HepG2 (cell line): ENCODE data around the gene LZTR1. TPM values are rescaled to one million over a fixed set of nuclear protein-coding genes. Genes with fewer than 3 reads are reported as not detected.
A peak's percentile ranks its signal among the peaks of the same experiment; 100 is the strongest.

ENCODE experiments used
- AGO1 ChIP-seq: fragments of 200-400 bp; formaldehyde crosslinking; IDR thresholded peaks from 2 replicates; pipeline ENCODE4 v1.6.1; 2017; ENCODE audit warnings: mild to moderate bottlenecking, low read depth, low read length, moderate library complexity; ENCODE audit not compliant: poor library complexity, severe bottlenecking
- HDAC6 ChIP-seq: fragments of 200-600 bp; sonication (generic); IDR thresholded peaks from 2 replicates; pipeline ENCODE4 v1.7.0; 2017; ENCODE audit warnings: mild to moderate bottlenecking, antibody characterized with exemption, low read length, low read depth
- POLR2G ChIP-seq: fragments of 200-400 bp; formaldehyde crosslinking; IDR thresholded peaks from 2 replicates; pipeline ENCODE4 v1.6.1; 2018; ENCODE audit warnings: mild to moderate bottlenecking, low read depth, low read length, moderate library complexity
- SP1 ChIP-seq, 2 experiments: fragments of 450-650 bp in 1 of 2; sonication (generic) in 1 of 2; formaldehyde crosslinking in 1 of 2; IDR thresholded peaks; 2 replicates each; pipeline versions ENCODE4 v1.4.0 to v1.6.1; 2016 to 2020; ENCODE audit warnings: missing genetic modification reagents in 1 of 2
- SP4 ChIP-seq: sonication (generic); formaldehyde crosslinking; IDR thresholded peaks from 2 replicates; pipeline ENCODE4 v1.8.1; 2023; ENCODE audit warnings: mild to moderate bottlenecking, missing genetic modification reagents
- ZBTB20 ChIP-seq: sonication (generic); formaldehyde crosslinking; IDR thresholded peaks from 2 replicates; pipeline ENCODE4 v1.8.1; 2023; ENCODE audit warnings: missing genetic modification reagents, low read depth, mild to moderate bottlenecking, borderline replicate concordance
- ZNF143 ChIP-seq: sonication (generic); formaldehyde crosslinking; IDR thresholded peaks from 2 replicates; pipeline ENCODE4 v1.4.0; 2020; ENCODE audit warnings: missing genetic modification reagents
- ZNF24 ChIP-seq: fragments of 450-650 bp; IDR thresholded peaks from 2 replicates; pipeline ENCODE4 v1.6.1; 2017; ENCODE audit warnings: antibody characterized with exemption, mild to moderate bottlenecking
- ZNF282 ChIP-seq: fragments of 450-650 bp; IDR thresholded peaks from 2 replicates; pipeline ENCODE4 v1.6.1; 2018; ENCODE audit not compliant: partially characterized antibody
- ZNF317 ChIP-seq: sonication (generic); formaldehyde crosslinking; IDR thresholded peaks from 2 replicates; pipeline ENCODE4 v1.5.0; 2020; ENCODE audit warnings: mild to moderate bottlenecking, missing genetic modification reagents
- ZNF354B ChIP-seq: sonication (generic); formaldehyde crosslinking; IDR thresholded peaks from 2 replicates; pipeline ENCODE4 v1.8.0; 2022; ENCODE audit warnings: mild to moderate bottlenecking, missing genetic modification reagents
- ZNF652 ChIP-seq: IDR thresholded peaks from 2 replicates; pipeline ENCODE4 v1.6.1; 2016; ENCODE audit warnings: low read depth, borderline replicate concordance
- ZNF761 ChIP-seq: sonication (generic); formaldehyde crosslinking; conservative IDR thresholded peaks from 2 replicates; pipeline ENCODE4 v1.4.0; 2020; ENCODE audit warnings: mild to moderate bottlenecking, missing genetic modification reagents
- polyA plus RNA-seq, 8 experiments: library from polyadenylated mRNA; depleted of rRNA in 3 of 8; stranded (reverse) in 7 of 8; unstranded in 1 of 8; fragments of >200 nt; fragmentation: Illumina TruSeq in 4 of 8; extraction: Trizol in 4 of 8; gene quantifications; 2 replicates each; pipeline versions ENCODE4 v1.2.1 to v1.2.3, GENCODE V29; 2011 to 2016; ENCODE audit warnings: low read depth in 4 of 8, missing spikeins in 1 of 8, mixed read lengths in 1 of 8; ENCODE audit not compliant: insufficient read depth in 1 of 8
- total RNA-seq, 5 experiments: library from RNA; depleted of rRNA; stranded (reverse); fragments of >200 nt; fragmentation: Illumina TruSeq; extraction: Trizol; gene quantifications; 2 replicates each; pipeline ENCODE4 v1.2.3, GENCODE V29; 2016; ENCODE audit warnings: low read depth in 1 of 5
- TF ChIP-seq, protein P1 (sequence below): sonication (generic); formaldehyde crosslinking; IDR thresholded peaks from 2 replicates; pipeline ENCODE4 v1.5.1; 2020; ENCODE audit warnings: missing genetic modification reagents, mild to moderate bottlenecking, borderline replicate concordance
- TF ChIP-seq, protein P2 (sequence below): sonication (generic); formaldehyde crosslinking; IDR thresholded peaks from 2 replicates; pipeline ENCODE4 v1.4.0; 2020; ENCODE audit warnings: low read depth, missing genetic modification reagents
- TF ChIP-seq, protein P3 (sequence below): sonication (generic); formaldehyde crosslinking; IDR thresholded peaks from 2 replicates; pipeline ENCODE4 v1.4.0; 2020; ENCODE audit warnings: missing genetic modification reagents
- TF ChIP-seq, protein P4 (sequence below): IDR thresholded peaks from 2 replicates; pipeline ENCODE4 v1.6.1; 2016; ENCODE audit warnings: missing biosample characterization, missing genetic modification reagents, low read depth
- TF ChIP-seq, protein P5 (sequence below): sonication (generic); formaldehyde crosslinking; conservative IDR thresholded peaks from 2 replicates; pipeline ENCODE4 v1.5.0; 2020; ENCODE audit warnings: missing genetic modification reagents

Gene LZTR1
- total and polyA plus RNA-seq, 2 of the 13 experiments (the other 11 are each of a cell fraction or from before 2014, with no cell fraction given) = 21.8 to 22.4 TPM

DNA sequence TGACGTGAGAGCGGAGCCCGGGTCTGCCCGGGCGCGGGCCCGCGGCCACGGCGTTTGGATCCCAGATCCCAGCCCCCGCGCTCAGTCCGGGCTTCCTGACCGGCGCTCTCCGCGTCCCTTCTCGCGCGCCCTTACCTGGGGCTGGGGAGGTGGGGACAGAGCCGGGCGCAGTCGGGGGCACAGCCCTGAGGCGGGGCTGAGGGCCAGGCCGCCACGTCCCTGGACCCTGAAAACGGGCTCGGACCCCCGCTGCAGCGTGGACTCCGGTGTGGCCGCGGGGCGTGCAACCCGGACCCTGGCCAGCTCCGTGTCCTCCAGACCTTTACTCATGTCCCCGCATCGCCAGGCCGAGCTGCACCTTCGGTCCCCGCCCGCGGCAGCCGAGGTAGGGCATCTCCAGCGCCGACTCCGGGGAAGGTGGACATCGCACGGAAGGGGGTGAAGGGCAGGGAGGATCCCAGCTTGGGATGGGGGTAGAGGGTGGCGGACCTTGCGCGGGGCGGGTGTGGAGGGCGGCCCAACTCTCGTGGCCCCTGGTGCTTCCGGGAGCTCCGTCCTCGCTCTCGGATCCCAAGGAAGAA, 24.9 kb upstream of the LZTR1 start (continued):
- TF ChIP-seq SP4 (no peak), SP1 (IDR thresholded peaks at IDR 0.05) (no peak), SP1 (CRISPR knock-in tag; IDR thresholded peaks at IDR 0.05) (no peak), ZNF652 (CRISPR knock-in tag) (no peak), ZNF317 (CRISPR knock-in tag) (0 out of 2 replicates have a peak, but pooled peaks have one; percentile 41), ZNF282 (no peak), POLR2G (peak; percentile 61), ZBTB20 (CRISPR knock-in tag) (no peak), ZNF761 (no peak), ZNF143 (no peak; the same call in 1 of the 2 replicates), AGO1 (peak; percentile 73), ZNF354B (CRISPR knock-in tag) (no peak), HDAC6 (no peak), ZNF24 (no peak)
- TF ChIP-seq, protein P1, sequence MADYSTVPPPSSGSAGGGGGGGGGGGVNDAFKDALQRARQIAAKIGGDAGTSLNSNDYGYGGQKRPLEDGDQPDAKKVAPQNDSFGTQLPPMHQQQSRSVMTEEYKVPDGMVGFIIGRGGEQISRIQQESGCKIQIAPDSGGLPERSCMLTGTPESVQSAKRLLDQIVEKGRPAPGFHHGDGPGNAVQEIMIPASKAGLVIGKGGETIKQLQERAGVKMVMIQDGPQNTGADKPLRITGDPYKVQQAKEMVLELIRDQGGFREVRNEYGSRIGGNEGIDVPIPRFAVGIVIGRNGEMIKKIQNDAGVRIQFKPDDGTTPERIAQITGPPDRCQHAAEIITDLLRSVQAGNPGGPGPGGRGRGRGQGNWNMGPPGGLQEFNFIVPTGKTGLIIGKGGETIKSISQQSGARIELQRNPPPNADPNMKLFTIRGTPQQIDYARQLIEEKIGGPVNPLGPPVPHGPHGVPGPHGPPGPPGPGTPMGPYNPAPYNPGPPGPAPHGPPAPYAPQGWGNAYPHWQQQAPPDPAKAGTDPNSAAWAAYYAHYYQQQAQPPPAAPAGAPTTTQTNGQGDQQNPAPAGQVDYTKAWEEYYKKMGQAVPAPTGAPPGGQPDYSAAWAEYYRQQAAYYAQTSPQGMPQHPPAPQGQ = no peak
- TF ChIP-seq, protein P2, sequence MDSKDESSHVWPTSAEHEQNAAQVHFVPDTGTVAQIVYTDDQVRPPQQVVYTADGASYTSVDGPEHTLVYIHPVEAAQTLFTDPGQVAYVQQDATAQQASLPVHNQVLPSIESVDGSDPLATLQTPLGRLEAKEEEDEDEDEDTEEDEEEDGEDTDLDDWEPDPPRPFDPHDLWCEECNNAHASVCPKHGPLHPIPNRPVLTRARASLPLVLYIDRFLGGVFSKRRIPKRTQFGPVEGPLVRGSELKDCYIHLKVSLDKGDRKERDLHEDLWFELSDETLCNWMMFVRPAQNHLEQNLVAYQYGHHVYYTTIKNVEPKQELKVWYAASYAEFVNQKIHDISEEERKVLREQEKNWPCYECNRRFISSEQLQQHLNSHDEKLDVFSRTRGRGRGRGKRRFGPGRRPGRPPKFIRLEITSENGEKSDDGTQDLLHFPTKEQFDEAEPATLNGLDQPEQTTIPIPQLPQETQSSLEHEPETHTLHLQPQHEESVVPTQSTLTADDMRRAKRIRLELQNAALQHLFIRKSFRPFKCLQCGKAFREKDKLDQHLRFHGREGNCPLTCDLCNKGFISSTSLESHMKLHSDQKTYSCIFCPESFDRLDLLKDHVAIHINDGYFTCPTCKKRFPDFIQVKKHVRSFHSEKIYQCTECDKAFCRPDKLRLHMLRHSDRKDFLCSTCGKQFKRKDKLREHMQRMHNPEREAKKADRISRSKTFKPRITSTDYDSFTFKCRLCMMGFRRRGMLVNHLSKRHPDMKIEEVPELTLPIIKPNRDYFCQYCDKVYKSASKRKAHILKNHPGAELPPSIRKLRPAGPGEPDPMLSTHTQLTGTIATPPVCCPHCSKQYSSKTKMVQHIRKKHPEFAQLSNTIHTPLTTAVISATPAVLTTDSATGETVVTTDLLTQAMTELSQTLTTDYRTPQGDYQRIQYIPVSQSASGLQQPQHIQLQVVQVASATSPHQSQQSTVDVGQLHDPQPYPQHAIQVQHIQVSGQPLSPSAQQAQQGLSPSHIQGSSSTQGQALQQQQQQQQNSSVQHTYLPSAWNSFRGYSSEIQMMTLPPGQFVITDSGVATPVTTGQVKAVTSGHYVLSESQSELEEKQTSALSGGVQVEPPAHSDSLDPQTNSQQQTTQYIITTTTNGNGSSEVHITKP = no peak
- TF ChIP-seq, protein P3, sequence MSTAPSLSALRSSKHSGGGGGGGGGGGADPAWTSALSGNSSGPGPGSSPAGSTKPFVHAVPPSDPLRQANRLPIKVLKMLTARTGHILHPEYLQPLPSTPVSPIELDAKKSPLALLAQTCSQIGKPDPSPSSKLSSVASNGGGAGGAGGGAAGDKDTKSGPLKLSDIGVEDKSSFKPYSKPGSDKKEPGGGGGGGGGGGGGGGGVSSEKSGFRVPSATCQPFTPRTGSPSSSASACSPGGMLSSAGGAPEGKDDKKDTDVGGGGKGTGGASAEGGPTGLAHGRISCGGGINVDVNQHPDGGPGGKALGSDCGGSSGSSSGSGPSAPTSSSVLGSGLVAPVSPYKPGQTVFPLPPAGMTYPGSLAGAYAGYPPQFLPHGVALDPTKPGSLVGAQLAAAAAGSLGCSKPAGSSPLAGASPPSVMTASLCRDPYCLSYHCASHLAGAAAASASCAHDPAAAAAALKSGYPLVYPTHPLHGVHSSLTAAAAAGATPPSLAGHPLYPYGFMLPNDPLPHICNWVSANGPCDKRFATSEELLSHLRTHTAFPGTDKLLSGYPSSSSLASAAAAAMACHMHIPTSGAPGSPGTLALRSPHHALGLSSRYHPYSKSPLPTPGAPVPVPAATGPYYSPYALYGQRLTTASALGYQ (CRISPR knock-in tag) = no peak; the same call in 1 of the 2 replicates
- TF ChIP-seq, protein P4, sequence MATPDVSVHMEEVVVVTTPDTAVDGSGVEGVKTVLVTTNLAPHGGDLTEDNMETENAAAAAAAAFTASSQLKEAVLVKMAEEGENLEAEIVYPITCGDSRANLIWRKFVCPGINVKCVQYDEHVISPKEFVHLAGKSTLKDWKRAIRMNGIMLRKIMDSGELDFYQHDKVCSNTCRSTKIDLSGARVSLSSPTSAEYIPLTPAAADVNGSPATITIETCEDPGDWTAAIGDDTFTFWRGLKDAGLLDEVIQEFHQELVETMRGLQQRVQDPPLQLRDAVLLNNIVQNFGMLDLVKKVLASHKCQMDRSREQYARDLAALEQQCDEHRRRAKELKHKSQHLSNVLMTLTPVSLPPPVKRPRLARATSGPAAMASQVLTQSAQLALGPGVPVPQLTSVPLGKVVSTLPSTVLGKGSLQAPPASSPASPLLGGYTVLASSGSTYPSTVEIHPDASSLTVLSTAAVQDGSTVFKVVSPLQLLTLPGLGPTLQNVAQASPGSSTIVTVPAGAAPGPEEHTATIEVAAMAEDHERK (CRISPR knock-in tag) = no peak
- TF ChIP-seq, protein P5, sequence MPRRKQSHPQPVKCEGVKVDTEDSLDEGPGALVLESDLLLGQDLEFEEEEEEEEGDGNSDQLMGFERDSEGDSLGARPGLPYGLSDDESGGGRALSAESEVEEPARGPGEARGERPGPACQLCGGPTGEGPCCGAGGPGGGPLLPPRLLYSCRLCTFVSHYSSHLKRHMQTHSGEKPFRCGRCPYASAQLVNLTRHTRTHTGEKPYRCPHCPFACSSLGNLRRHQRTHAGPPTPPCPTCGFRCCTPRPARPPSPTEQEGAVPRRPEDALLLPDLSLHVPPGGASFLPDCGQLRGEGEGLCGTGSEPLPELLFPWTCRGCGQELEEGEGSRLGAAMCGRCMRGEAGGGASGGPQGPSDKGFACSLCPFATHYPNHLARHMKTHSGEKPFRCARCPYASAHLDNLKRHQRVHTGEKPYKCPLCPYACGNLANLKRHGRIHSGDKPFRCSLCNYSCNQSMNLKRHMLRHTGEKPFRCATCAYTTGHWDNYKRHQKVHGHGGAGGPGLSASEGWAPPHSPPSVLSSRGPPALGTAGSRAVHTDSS (CRISPR knock-in tag) = no peak
